Stimulated activated naive CD8-positive, alpha-beta T cell treated with anti-CD3 and anti-CD28 coated beads, Interleukin-15, Interleukin-2, amounts not matched to agents 100 ng/mL and 50 ng/mL, for 24 hours (primary cell): ENCODE results near the gene NRN1L.
"Not testable (repeated sequence)": the region's sequence is repeated elsewhere in the genome, so short reads cannot be mapped to it uniquely, and the experiment has no call there.

Experiments
- H3K27ac Mint-ChIP-seq: one replicate; pipeline ENCODE4 v1.8.0; 2021; ENCODE audit warnings: mild to moderate bottlenecking, mixed read lengths
- H3K27me3 Mint-ChIP-seq: one replicate; pipeline ENCODE4 v1.8.0; 2021; ENCODE audit warnings: mixed read lengths
- H3K36me3 Mint-ChIP-seq: one replicate; pipeline ENCODE4 v1.8.0; 2021; ENCODE audit warnings: low read depth, mixed read lengths
- H3K4me1 Mint-ChIP-seq: one replicate; pipeline ENCODE4 v1.8.0; 2021; ENCODE audit warnings: low read depth, mixed read lengths
- H3K4me3 Mint-ChIP-seq: one replicate; pipeline ENCODE4 v1.8.0; 2021; ENCODE audit warnings: mild to moderate bottlenecking, mixed read lengths
- H3K9me3 Mint-ChIP-seq: one replicate; pipeline ENCODE4 v1.8.0; 2021; ENCODE audit warnings: mixed read lengths

Gene NRN1L

GRCh38 chr16:67915496-67915769 lies 30.7 kb downstream of the NRN1L start:
- peaks cover 18% of the 10 kb centered on the region for H3K4me1 Mint-ChIP-seq
- H3K4me3 Mint-ChIP-seq, H3K36me3 Mint-ChIP-seq, H3K27ac Mint-ChIP-seq, H3K9me3 Mint-ChIP-seq, H3K27me3 Mint-ChIP-seq: not testable (repeated sequence)

DNA sequence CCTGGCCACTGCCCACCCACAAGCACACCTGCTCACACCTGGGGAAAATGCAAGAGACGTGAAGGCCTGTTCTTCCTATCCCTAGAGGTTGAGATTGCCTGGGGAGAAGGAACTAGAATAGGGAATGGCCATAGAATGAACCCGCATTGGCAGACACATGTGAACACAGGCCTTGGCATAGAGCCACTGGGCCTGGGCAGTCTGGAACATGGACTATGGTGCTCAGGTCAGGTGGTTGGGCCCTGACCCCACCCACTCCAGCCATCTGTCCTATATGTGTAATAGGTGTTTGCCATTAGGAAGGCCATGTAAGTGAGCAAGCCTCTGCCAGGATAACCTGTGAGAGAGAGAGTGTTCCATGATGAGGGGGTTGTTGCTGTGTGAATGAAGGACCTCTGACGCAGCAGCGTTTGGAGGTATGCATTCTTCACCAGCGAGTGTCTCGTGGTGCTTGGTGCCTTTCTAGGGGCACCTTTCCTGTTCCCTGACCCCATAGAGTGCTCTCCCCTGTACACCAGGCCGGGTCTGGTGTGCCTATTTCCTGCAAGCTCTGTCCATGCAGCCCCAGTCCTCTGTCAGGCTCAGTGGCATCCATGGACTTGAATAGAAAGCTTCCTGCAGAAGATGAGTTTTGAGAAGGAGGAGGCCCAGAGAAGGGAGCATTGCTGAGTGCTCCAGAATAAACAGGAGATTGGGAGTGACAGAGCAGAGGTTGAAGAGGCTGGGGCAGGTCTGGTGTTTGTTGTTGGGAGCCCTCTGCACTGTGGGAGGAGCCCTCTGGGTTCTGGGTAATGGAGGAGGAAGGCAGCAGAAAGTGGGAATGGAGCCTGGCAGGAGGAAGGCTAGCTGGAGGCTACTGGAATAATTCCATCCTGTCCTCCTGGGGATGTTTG lies 31.4 kb downstream of the NRN1L start:
- no peaks in the 10 kb centered on the region for H3K9me3 Mint-ChIP-seq

GRCh38 chr16:67917140-67917851 lies 32.6 kb downstream of the NRN1L start:
- no peaks in the 10 kb centered on the region for H3K9me3 Mint-ChIP-seq
- peaks cover 5% of the 10 kb centered on the region for H3K36me3 Mint-ChIP-seq
- peaks cover 29% of the 10 kb centered on the region for H3K4me1 Mint-ChIP-seq
- no peaks in the 10 kb centered on the region for H3K27me3 Mint-ChIP-seq
- peak overlapping the region; percentile 84 for H3K27ac Mint-ChIP-seq
- no peak overlapping the region for H3K4me3 Mint-ChIP-seq

More for the DNA sequence above, 31.4 kb downstream of the NRN1L start:
- H3K4me1 Mint-ChIP-seq, result peaks cover 17% of the 10 kb centered on the region
- peaks cover 10% of the 10 kb centered on the region for H3K36me3 Mint-ChIP-seq
- no peak overlapping the region for H3K27ac Mint-ChIP-seq
- no peak overlapping the region for H3K4me3 Mint-ChIP-seq
- no peaks in the 10 kb centered on the region for H3K27me3 Mint-ChIP-seq

DNA sequence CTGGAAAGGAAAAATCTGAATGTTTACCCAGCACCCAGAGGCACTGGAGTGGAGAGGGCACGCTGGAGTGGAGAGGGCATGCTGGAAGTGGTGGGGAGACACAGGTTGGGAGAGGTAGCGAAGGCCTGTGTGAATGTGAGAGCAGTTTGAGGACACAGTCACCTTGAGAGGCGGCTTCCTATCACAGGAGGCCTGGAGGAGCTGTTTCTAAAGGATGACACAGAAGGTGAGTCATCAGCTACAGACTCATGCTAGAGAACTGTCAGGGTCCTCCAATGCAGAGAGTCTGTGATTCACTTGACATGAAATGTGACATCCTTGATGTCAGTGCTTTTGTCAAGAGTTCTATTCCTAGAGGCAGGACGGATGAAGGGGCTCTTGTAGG lies 33.2 kb downstream of the NRN1L start:
- Mint-ChIP-seq H3K27me3 (no peaks in the 10 kb centered on the region), H3K4me3 (no peak overlapping the region), H3K9me3 (no peaks in the 10 kb centered on the region), H3K36me3 (peaks cover 5% of the 10 kb centered on the region), H3K4me1 (peaks cover 35% of the 10 kb centered on the region), H3K27ac (peak overlapping the region; percentile 84)

GRCh38 chr16:67919622-67920221 lies 35.0 kb downstream of the NRN1L start:
- H3K4me1 Mint-ChIP-seq, result peaks cover 35% of the 10 kb centered on the region
- H3K27me3 Mint-ChIP-seq, result no peaks in the 10 kb centered on the region
- no peak overlapping the region for H3K27ac Mint-ChIP-seq
- peaks cover 5% of the 10 kb centered on the region for H3K36me3 Mint-ChIP-seq
- no peaks in the 10 kb centered on the region for H3K9me3 Mint-ChIP-seq
- no peak overlapping the region for H3K4me3 Mint-ChIP-seq

- no peaks in the 10 kb centered on the region for H3K36me3 Mint-ChIP-seq
- no peaks in the 10 kb centered on the region for H3K9me3 Mint-ChIP-seq
- H3K4me3 Mint-ChIP-seq, result peak overlapping the region; percentile 36
- peak overlapping the region; percentile 87 for H3K27ac Mint-ChIP-seq
- H3K27me3 Mint-ChIP-seq, result no peaks in the 10 kb centered on the region
- peaks cover 34% of the 10 kb centered on the region for H3K4me1 Mint-ChIP-seq
Observed at GRCh38 chr16:67922221-67922620, 37.5 kb downstream of the NRN1L start.

DNA sequence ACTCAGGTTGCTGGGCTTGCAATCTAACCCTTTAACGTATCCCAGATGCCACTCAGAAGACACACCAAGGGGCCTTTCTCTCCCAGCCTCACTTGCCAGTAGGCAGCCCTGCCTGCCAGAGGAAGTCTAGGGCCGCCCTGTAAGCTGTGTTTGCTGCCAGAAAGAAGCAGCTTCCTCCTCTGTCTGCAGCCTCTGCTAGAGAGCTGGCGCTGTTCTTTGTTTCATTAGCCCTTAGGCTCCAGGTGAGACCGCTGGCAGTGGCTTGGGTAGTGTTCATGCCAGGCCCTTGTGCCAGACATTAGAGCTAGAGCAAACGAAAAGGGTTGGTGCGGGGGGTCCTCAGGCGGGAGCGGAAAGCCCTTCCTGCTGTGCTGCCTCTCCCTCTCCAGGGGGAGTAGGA lies 38.1 kb downstream of the NRN1L start:
- no peaks in the 10 kb centered on the region for H3K9me3 Mint-ChIP-seq
- no peaks in the 10 kb centered on the region for H3K36me3 Mint-ChIP-seq
- peaks cover 29% of the 10 kb centered on the region for H3K4me1 Mint-ChIP-seq
- H3K4me3 Mint-ChIP-seq, result no peak overlapping the region
- no peak overlapping the region for H3K27ac Mint-ChIP-seq
- no peaks in the 10 kb centered on the region for H3K27me3 Mint-ChIP-seq

DNA sequence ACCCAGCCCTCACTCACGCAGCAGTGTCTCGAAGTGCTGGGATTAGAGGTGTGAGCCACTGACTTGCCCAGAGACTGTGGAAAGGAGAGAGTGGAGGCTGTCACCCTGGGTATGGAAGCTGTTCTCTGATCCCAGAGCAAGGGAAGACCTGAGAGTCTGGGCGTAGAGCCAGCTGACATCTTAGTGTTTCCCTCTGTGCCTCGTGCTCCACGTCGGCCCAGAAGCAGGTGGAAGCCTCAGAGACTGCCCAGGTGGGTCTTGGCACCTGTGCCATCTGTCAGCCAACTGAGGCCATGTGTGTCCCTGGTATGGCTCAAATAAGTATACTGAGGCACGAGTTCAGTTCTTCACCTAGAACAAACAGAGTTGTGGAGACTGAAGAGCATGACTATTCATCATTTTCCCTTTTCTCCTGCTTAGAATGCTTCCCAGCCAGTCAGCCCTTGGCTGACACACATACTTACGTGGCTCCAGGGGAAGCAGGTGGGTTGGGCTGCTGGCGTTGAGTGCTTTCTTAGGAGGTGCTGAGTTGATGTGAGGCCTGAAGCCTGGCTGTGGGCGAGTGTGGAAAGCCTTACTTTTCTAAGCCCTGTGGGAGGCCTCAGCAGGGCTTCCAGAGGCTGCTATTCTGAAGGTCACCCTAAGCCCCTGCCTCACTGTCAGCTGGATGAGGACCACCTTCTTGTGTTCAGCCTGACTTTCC lies 38.9 kb downstream of the NRN1L start:
- H3K4me3 Mint-ChIP-seq, result no peak overlapping the region
- no peaks in the 10 kb centered on the region for H3K36me3 Mint-ChIP-seq
- peak overlapping the region; percentile 61 for H3K27ac Mint-ChIP-seq
- no peaks in the 10 kb centered on the region for H3K27me3 Mint-ChIP-seq
- H3K4me1 Mint-ChIP-seq, result peaks cover 22% of the 10 kb centered on the region
- H3K9me3 Mint-ChIP-seq, result no peaks in the 10 kb centered on the region

GRCh38 chr16:67924140-67924906 lies 39.6 kb downstream of the NRN1L start:
- no peaks in the 10 kb centered on the region for H3K27me3 Mint-ChIP-seq
- no peaks in the 10 kb centered on the region for H3K36me3 Mint-ChIP-seq
- no peak overlapping the region for H3K4me3 Mint-ChIP-seq
- H3K9me3 Mint-ChIP-seq, result no peaks in the 10 kb centered on the region
- H3K4me1 Mint-ChIP-seq, result peaks cover 22% of the 10 kb centered on the region
- no peak overlapping the region for H3K27ac Mint-ChIP-seq

- H3K27me3 Mint-ChIP-seq, result no peaks in the 10 kb centered on the region
- H3K36me3 Mint-ChIP-seq, result peaks cover 3% of the 10 kb centered on the region
- no peak overlapping the region for H3K4me3 Mint-ChIP-seq
- no peaks in the 10 kb centered on the region for H3K9me3 Mint-ChIP-seq
- H3K4me1 Mint-ChIP-seq, result peaks cover 17% of the 10 kb centered on the region
- no peak overlapping the region for H3K27ac Mint-ChIP-seq
Observed at GRCh38 chr16:67926181-67926750, 41.6 kb downstream of the NRN1L start.

DNA sequence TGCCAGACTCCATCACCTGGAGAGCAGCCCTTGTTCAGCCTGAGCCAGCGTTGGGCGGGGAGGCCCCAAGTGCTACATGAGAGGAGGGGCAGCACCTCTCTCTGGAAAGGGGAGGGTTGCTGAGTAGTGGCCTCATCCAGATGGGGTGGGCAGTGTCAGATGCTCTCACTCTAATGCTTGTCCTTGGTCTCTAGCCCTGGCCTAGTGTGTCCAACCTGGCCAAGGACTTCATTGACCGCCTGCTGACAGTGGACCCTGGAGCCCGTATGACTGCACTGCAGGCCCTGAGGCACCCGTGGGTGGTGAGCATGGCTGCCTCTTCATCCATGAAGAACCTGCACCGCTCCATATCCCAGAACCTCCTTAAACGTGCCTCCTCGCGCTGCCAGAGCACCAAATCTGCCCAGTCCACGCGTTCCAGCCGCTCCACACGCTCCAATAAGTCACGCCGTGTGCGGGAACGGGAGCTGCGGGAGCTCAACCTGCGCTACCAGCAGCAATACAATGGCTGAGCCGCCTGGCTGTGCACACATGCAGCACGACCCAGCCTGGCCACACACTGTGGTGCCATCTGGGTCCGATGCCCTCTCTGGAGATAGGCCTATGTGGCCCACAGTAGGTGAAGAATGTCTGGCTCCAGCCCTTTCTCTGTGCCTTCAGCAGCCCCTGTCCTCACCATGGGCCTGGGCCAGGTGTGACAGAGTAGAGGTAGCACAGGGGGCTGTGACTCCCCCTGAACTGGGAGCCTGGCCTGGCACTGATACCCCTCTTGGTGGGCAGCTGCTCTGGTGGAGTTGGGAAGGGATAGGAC lies 42.7 kb downstream of the NRN1L start:
- no peak overlapping the region for H3K4me3 Mint-ChIP-seq
- no peaks in the 10 kb centered on the region for H3K27me3 Mint-ChIP-seq
- H3K36me3 Mint-ChIP-seq, result peaks cover 7% of the 10 kb centered on the region
- H3K27ac Mint-ChIP-seq, result no peak overlapping the region
- no peaks in the 10 kb centered on the region for H3K9me3 Mint-ChIP-seq
- peaks cover 6% of the 10 kb centered on the region for H3K4me1 Mint-ChIP-seq

GRCh38 chr16:67928147-67928546 lies 43.5 kb downstream of the NRN1L start:
- Mint-ChIP-seq H3K4me1 (no peaks in the 10 kb centered on the region), H3K9me3 (no peaks in the 10 kb centered on the region), H3K36me3 (peaks cover 12% of the 10 kb centered on the region), H3K27me3 (no peaks in the 10 kb centered on the region), H3K4me3 (no peak overlapping the region), H3K27ac (no peak overlapping the region)

GRCh38 chr16:67928561-67929364 lies 44.1 kb downstream of the NRN1L start:
- H3K27me3 Mint-ChIP-seq, result no peaks in the 10 kb centered on the region
- H3K27ac Mint-ChIP-seq, result peak overlapping the region; percentile 40
- peaks cover 3% of the 10 kb centered on the region for H3K4me1 Mint-ChIP-seq
- no peaks in the 10 kb centered on the region for H3K9me3 Mint-ChIP-seq
- H3K36me3 Mint-ChIP-seq, result peaks cover 17% of the 10 kb centered on the region
- H3K4me3 Mint-ChIP-seq, result no peak overlapping the region
